IMR-90 (cell line): Measurements from ENCODE around the gene SMARCD1. TPM values are rescaled to one million over a fixed set of nuclear protein-coding genes. Genes with fewer than 3 reads are reported as not detected.

Source experiments
- ATAC-seq: fragments of 200-7000 bp; cut with Tn5 transposase; 2 replicates; pipeline ENCODE4 v1.9.1; 2020; ENCODE audit warnings: low read depth, mild to moderate bottlenecking, moderate library complexity
- BruUV-seq: library from RNA; stranded (reverse); fragments of 400-500 nt; replicated peaks from 2 replicates; lab custom pipeline; 2021; lab: Mats Ljungman, UMichigan
- CTCF ChIA-PET: fragments of 300-600 bp; formaldehyde crosslinking; extraction: SDS; loops from one replicate; lab custom pipeline; 2021; ENCODE audit warnings: antibody characterized with exemption; lab: Yijun Ruan, JAX
- POLR2A ChIA-PET: fragments of 300-600 bp; sonication (Branson Sonifier 250); formaldehyde crosslinking; loops from one replicate; lab custom pipeline; 2022; ENCODE audit warnings: antibody characterized with exemption; ENCODE audit not compliant: unreplicated experiment; lab: Charles Lee
- DNase-seq: peaks from one replicate; pipeline ENCODE4 v3.0.0; 2013
- H2AFZ ChIP-seq: replicated peaks from 2 replicates; pipeline ENCODE3; 2013; ENCODE audit warnings: low read length, mild to moderate bottlenecking; ENCODE audit not compliant: poor library complexity
- H2AK5ac ChIP-seq: 2 replicates; pipeline ENCODE4 v1.6.1; 2013; ENCODE audit warnings: low read depth, low read length, inconsistent platforms
- H2AK9ac ChIP-seq: replicated peaks from 2 replicates; pipeline ENCODE3; 2013; ENCODE audit warnings: mild to moderate bottlenecking, low read depth, low read length, moderate library complexity; ENCODE audit not compliant: poor library complexity
- H2BK120ac ChIP-seq: 2 replicates; pipeline ENCODE4 v1.6.1; 2013; ENCODE audit warnings: low read depth, low read length, inconsistent platforms
- H2BK15ac ChIP-seq: 3 replicates; pipeline ENCODE4 v1.6.1; 2013; ENCODE audit warnings: low read depth, low read length, inconsistent platforms
- H2BK20ac ChIP-seq: 2 replicates; pipeline ENCODE4 v1.6.1; 2013; ENCODE audit warnings: low read depth, mild to moderate bottlenecking, inconsistent platforms, low read length, moderate library complexity
- H2BK5ac ChIP-seq: 2 replicates; pipeline ENCODE4 v1.6.1; 2013; ENCODE audit warnings: mild to moderate bottlenecking, low read depth, low read length, inconsistent platforms; ENCODE audit not compliant: poor library complexity, severe bottlenecking
- H3K14ac ChIP-seq: replicated peaks from 2 replicates; pipeline ENCODE4 v1.6.1; 2013; ENCODE audit warnings: low read depth, low read length, inconsistent platforms
- H3K18ac ChIP-seq: 2 replicates; pipeline ENCODE4 v1.6.1; 2013; ENCODE audit warnings: low read depth, low read length, control low read depth
- H3K23ac ChIP-seq: 2 replicates; pipeline ENCODE4 v1.6.1; 2013; ENCODE audit warnings: low read depth, low read length, inconsistent platforms
- H3K27ac ChIP-seq: 2 replicates; pipeline ENCODE4 v1.5.1; 2013; ENCODE audit warnings: mild to moderate bottlenecking, control low read depth, low read length; ENCODE audit not compliant: insufficient read depth
- H3K27me3 ChIP-seq: 2 replicates; pipeline ENCODE4 v1.6.1; 2013; ENCODE audit warnings: low read length; ENCODE audit not compliant: control insufficient read depth, insufficient read depth
- H3K36me3 ChIP-seq: 2 replicates; pipeline ENCODE4 v1.6.1; 2013; ENCODE audit warnings: low read length, mixed read lengths; ENCODE audit not compliant: control insufficient read depth, insufficient read depth
- H3K4ac ChIP-seq: 2 replicates; pipeline ENCODE4 v1.6.1; 2013; ENCODE audit warnings: low read depth, low read length, inconsistent platforms
- H3K4me1 ChIP-seq: 2 replicates; pipeline ENCODE4 v1.6.1; 2013; ENCODE audit warnings: low read length, mixed read lengths; ENCODE audit not compliant: control insufficient read depth, insufficient read depth
- H3K4me2 ChIP-seq: 2 replicates; pipeline ENCODE4 v1.6.1; 2013; ENCODE audit warnings: low read depth, mild to moderate bottlenecking, control low read depth, low read length, moderate library complexity
- H3K4me3 ChIP-seq: 2 replicates; pipeline ENCODE4 v1.5.1; 2013; ENCODE audit warnings: low read depth, mild to moderate bottlenecking, control low read depth, low read length, moderate library complexity; ENCODE audit not compliant: insufficient read depth
- H3K56ac ChIP-seq: 2 replicates; pipeline ENCODE4 v1.6.1; 2013; ENCODE audit warnings: low read length, inconsistent platforms; ENCODE audit not compliant: insufficient read depth; ENCODE audit errors: extremely low read depth
- H3K79me1 ChIP-seq, 2 experiments: 2 replicates each; pipeline ENCODE4 v1.6.1; 2013; ENCODE audit warnings: low read length in 2 of 2, inconsistent platforms in 1 of 2, low read depth in 1 of 2
- H3K9ac ChIP-seq: 2 replicates; pipeline ENCODE4 v1.6.1; 2013; ENCODE audit warnings: low read depth, low read length, control low read depth
- H3K9me1 ChIP-seq: 2 replicates; pipeline ENCODE4 v1.6.1; 2013; ENCODE audit warnings: low read length, inconsistent platforms; ENCODE audit not compliant: insufficient read depth
- H3K9me3 ChIP-seq: 2 replicates; pipeline ENCODE4 v1.6.1; 2013; ENCODE audit warnings: low read length; ENCODE audit not compliant: control insufficient read depth, insufficient read depth
- H4K20me1 ChIP-seq: 2 replicates; pipeline ENCODE4 v1.6.1; 2013; ENCODE audit warnings: low read length, inconsistent platforms; ENCODE audit not compliant: insufficient read depth
- H4K5ac ChIP-seq: 2 replicates; pipeline ENCODE4 v1.6.1; 2013; ENCODE audit warnings: mild to moderate bottlenecking, low read depth, low read length, control low read depth
- H4K8ac ChIP-seq, 2 experiments: 2 replicates each; pipeline ENCODE4 v1.6.1; 2013; ENCODE audit warnings: low read depth in 2 of 2, low read length in 2 of 2, control low read depth in 1 of 2, inconsistent platforms in 1 of 2
- H4K91ac ChIP-seq: 2 replicates; pipeline ENCODE4 v1.6.1; 2013; ENCODE audit warnings: low read depth, low read length, inconsistent platforms; ENCODE audit not compliant: insufficient read depth
- MAZ ChIP-seq: IDR thresholded peaks from 2 replicates; pipeline ENCODE4 v1.6.1; 2012; ENCODE audit warnings: low read depth, mild to moderate bottlenecking, low read length, improper control_type of control experiment, moderate library complexity, borderline replicate concordance
- WGBS, 2 experiments: methylation state at CpG; one replicate each; pipeline versions ENCODE4 v1.1.5 to v1.1.7; 2013; ENCODE audit warnings: missing lambda C conversion rate in 2 of 2; ENCODE audit not compliant: insufficient read length in 1 of 2; ENCODE audit errors: extremely low coverage in 2 of 2; 5-methylcytosine and 5-hydroxymethylcytosine counted together
- dilution Hi-C: fragments of 300-500 bp; cut with HindIII; formaldehyde crosslinking; loops from one replicate; pipeline ENCODE4 v1.14.3; 2018; ENCODE audit warnings: low sequenced_read_pairs; ENCODE audit not compliant: unreplicated experiment
- in situ Hi-C: fragments of 300-500 bp; cut with MboI; formaldehyde crosslinking; loops from 3 replicates; pipeline ENCODE4 v1.14.3; 2019; ENCODE audit warnings: low sequenced_read_pairs, inconsistent platforms, mixed read lengths
- intact Hi-C: fragments of 100-400 bp; cut with micrococcal nuclease; formaldehyde crosslinking; loops from 2 replicates; pipeline ENCODE4 v1.10.0; 2022
- polyA plus RNA-seq, 3 experiments: library from polyadenylated mRNA; depleted of rRNA; stranded (reverse); fragments of >200 nt; gene quantifications; 2 replicates each; pipeline ENCODE4 v1.2.3, GENCODE V29; 2012; ENCODE audit warnings: low replicate concordance in 1 of 3
- total RNA-seq: library from RNA; depleted of rRNA; stranded (reverse); fragments of >200 nt; gene quantifications from 2 replicates; pipeline ENCODE4 v1.2.3, GENCODE V29; 2012

Gene SMARCD1
- total and polyA plus RNA-seq, 2 of the 4 experiments (the other 2 are of a cell fraction): 28.1 to 47.9 TPM

GRCh38 chr12:50041062-50041860 lies 43.9 kb upstream of the SMARCD1 start:
- no peak overlapping the region for H2AFZ ChIP-seq
- no peak overlapping the region for H3K14ac ChIP-seq
- in situ Hi-C loops (no loop called here), dilution Hi-C loops (no loop called here), intact Hi-C loops (no loop called here)
- H3K27me3 ChIP-seq: peaks cover 13% of the 10 kb centered on the region
- no peaks in the 10 kb centered on the region for H3K36me3 ChIP-seq
- H4K20me1 ChIP-seq: no peaks in the 10 kb centered on the region
- H3K9me3 ChIP-seq: no peaks in the 10 kb centered on the region
- TF ChIP-seq MAZ: no peak
- no peak overlapping the region for H3K4ac ChIP-seq
- no peak overlapping the region for H2BK15ac ChIP-seq
- H3K27ac ChIP-seq: no peak overlapping the region
- DNase-seq (no peak), ATAC-seq (no peak)
- ChIA-PET CTCF (no interaction called here), POLR2A (no interaction called here)
- no peaks in the 10 kb centered on the region for H3K4me1 ChIP-seq
- no peak overlapping the region for H3K4me2 ChIP-seq
- H4K5ac ChIP-seq: no peak overlapping the region
- H2BK5ac ChIP-seq: no peak overlapping the region
- H2AK9ac ChIP-seq: peak overlapping the region; percentile 28
- no peak overlapping the region for H3K56ac ChIP-seq
- H4K8ac ChIP-seq: no peak overlapping the region
- no peak overlapping the region for H2AK5ac ChIP-seq
- no peak overlapping the region for H3K23ac ChIP-seq
- H2BK120ac ChIP-seq: no peak overlapping the region
- no peak overlapping the region for H3K18ac ChIP-seq
- no peaks in the 10 kb centered on the region for H3K79me1 ChIP-seq
- no peaks in the 10 kb centered on the region for H3K9me1 ChIP-seq
- no peak overlapping the region for H2BK20ac ChIP-seq
- BruUV-seq: no TSS peak
- H3K4me3 ChIP-seq: no peak overlapping the region
- H3K9ac ChIP-seq: no peak overlapping the region
- no peak overlapping the region for H4K91ac ChIP-seq
- WGBS, 2 experiments: no CpG with 5 or more reads among the region's 15 CpGs
